PC-3 (cell line): ENCODE results near the gene FIGLA.

Experiments
- CTCF ChIP-seq: fragments of 300-600 bp; sonication (generic); conservative IDR thresholded peaks from 2 replicates; pipeline ENCODE4 v1.5.1; 2017; ENCODE audit warnings: antibody characterized with exemption, low read depth, mild to moderate bottlenecking, low read length
- EZH2 ChIP-seq: fragments of 300-600 bp; sonication (generic); IDR thresholded peaks from one replicate; pipeline ENCODE4 v1.6.1; 2017; ENCODE audit warnings: antibody characterized with exemption, mild to moderate bottlenecking, low read length; ENCODE audit not compliant: unreplicated experiment

GRCh38 chr2:70767699-70768589 is 22.5 kb downstream of the FIGLA start, which contains the start of gene ADD2:
- TF ChIP-seq CTCF (peak; percentile 19; the same call in 1 of the 2 replicates), EZH2 (peak; percentile 96)
